GM18498 (cell line): ENCODE measurements around the gene TMEM14C.
A peak's percentile ranks its signal among the peaks of the same experiment; 100 is the strongest.

Experiments used
- ATAC-seq: cut with Tn5 transposase; IDR thresholded peaks from one replicate; pipeline ENCODE4 v1.9.1; 2021; ENCODE audit warnings: mild to moderate bottlenecking, moderate library complexity; ENCODE audit not compliant: unreplicated experiment

Gene TMEM14C

GRCh38 chr6:10759312-10759839, 36.5 kb downstream of the TMEM14C start:
- ATAC-seq = peak; percentile 71

GRCh38 chr6:10759884-10760329, 37.0 kb downstream of the TMEM14C start:
- ATAC-seq = no peak

DNA sequence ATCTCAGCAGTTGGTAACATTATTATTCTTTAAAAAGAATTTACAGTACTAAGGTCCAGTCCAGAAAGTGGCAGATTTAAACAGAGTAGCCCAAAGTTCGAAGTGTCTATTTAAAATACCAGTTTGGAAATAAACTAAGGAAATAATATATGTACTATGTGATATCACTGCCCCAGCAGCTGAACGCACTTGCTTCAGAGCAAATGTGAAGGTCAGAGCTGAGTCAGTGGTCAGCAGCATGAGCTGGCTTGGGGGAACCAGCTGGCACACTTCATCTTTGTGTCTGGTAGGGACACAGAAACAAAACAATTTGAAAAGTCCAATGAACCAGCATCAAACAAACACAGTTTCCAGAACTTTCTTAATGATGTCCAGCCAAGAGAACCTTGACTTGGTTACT, 40.1 kb downstream of the TMEM14C start:
- no peak for ATAC-seq

GRCh38 chr6:10769419-10769818, 46.5 kb downstream of the TMEM14C start:
- ATAC-seq = no peak

DNA sequence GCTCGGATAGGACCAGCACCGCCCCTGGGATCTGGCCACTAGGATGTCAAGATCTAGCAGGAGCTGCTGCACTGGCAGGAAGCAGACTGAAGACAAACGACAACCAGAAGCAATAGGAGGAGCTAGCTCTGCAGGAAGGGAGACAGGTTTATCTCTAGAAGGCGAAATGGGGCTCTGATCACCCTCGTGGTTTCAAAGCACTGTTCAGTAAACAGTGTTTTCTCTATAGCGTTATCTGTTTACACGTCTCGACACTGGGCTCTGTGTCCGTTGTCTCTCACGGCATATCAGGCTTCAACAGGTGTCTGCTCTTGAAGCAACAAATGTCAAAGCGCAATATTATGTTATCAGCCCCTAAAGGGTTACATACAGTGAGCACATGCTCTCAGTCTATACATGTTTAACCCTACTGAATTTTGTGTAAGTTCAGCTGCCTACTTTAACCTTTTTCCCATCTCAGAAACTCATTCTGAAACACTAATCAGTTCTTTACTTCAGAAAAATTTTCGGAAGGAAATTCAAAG, 48.6 kb downstream of the TMEM14C start:
- no peak for ATAC-seq

DNA sequence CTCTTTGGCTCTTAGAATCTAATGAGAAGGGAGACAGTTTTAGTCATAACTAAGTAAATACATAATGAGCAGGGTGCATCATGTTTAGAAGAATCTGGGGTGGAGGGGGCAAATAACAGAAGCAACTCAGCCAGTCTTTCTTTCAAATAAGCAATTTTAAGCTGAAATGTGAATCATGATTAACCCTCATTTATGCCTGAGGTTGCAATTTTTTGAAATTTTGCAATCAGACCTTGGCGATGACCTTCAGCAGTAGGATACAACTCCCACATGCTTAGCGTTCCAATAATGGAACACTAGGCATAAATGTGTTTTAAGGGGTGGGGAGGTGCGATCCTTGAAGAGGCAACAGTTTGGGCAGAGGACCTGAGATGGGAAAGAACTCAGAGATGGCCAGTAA, 55.4 kb downstream of the TMEM14C start:
- ATAC-seq = no peak

DNA sequence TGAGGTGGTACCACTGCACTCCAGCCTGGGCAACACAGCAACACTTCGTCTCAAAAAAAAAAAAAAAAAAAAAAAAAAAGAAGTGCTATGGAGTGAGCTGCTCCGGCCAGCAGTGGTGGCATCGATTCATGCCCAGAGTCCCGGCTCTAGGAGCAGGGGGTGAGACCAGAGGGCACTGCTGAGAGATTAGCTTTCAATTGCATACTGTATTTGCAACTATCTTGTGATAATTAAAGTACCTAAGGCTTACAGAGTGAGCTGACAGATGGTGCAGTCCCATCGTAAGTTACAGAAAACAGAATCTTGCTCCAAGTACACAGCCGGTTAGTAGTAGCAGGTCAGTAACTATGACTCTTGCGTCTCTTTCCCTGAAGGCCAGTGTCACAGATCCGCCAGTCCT, 56.2 kb downstream of the TMEM14C start:
- no peak for ATAC-seq
